ENCODE results near the gene FLG.
"Not testable (repeated sequence)": the region's sequence is repeated elsewhere in the genome, so short reads cannot be mapped to it uniquely, and the experiment has no call there.

Gene FLG

GRCh38 chr1:152256394-152256793, 68.6 kb downstream of the FLG start:
- not testable (repeated sequence) for DNase-seq (ENCODE audit: low spot score)

All from CD4-positive, alpha-beta T cell treated with Interleukin-6 at 100 ng/mL for 8 hours (primary cell).